COLO829 (cell line): Measurements from ENCODE around the gene P2RX6.
A peak's percentile ranks its signal among the peaks of the same experiment; 100 is the strongest.
"Not testable (repeated sequence)": the region's sequence is repeated elsewhere in the genome, so short reads cannot be mapped to it uniquely, and the experiment has no call there.

Experiments used
- DNase-seq: peaks from one replicate; pipeline ENCODE4 v3.0.0; 2012; ENCODE audit warnings: low spot score

Gene P2RX6

DNA sequence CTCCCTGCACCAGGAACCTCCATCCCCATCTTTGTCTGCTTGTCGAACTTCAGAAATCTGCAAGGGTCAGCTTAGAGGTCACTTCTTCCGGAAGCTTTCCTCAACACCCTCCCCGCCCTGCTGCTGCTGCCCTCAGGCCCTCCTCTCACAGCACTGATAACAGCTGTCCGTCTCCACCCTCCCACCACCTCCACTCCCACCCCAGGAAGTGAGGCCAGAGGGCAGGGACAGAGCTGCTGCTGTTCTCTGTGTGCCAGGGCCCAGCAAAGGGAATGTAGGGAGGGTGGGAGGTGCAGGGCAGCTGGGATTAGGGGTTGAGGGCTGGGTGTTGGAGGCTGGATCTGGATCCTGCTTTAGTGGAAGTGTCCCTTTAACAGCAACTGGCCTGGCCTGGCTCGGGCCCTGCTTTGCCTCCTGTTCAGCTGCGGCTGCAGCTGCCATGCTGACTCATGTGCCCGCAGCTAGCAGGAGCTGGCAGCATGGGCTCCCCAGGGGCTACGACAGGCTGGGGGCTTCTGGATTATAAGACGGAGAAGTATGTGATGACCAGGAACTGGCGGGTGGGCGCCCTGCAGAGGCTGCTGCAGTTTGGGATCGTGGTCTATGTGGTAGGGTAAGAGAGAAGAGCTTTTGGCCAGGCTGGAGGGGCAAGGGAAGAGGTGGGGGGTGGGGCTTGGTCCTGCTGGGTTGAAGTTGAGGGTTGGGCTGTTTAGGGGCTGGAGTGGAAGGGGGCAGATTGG lies at the start of gene P2RX6:
Gene P2RX6, plus strand, starts transcription at position 440 of the 740 bp plus-strand sequence. Its CDS starts 10 bp downstream, at position 450.
- DNase-seq: peak; percentile 92

DNA sequence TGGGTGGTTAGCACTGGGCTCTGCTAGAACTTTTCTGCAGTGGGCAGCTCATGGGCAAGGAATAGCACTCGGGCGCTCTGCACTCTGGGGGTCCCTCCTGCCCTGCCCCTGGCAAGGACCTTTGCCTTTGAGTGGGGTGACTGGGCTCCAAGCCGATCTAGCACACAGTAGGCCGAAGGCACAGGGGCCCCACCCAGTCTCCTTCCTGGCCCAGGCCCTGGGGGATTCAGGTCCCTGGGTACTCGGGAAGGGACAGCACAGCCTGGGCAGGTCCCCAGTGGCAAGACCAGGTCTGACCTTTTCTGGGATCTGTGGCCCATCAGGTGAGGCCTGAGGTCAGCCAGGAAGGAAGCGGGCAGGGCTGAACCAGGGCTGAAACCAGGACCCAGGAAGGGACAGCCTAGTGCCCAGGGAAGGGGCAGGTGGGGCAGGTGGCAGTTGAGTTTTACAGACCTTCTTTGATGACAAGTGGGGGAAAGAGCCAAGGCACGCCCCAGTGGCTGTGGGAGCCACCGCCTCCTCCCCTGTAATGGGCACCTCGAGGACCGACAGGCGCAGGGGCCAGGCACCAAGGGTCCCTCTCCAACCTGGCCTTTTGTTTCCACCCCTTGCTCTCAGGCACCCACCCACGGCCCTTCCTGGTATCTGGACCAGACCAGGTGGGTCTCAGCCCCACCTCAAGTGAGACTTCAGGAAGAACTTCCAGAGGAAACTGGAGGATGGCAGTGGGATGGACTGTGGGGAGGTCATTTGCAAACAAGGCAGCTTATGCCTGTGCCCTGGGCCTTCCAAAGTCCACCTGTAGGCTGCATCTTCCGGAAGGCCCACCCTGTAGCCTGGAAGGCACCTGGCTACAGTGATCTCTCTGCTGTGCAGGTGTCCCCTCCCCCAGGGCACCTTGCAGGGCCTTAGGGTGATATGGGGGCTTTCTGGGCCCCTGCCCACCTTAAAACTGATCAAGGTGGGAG lies 48.8 kb upstream of the P2RX6 start:
- DNase-seq: no peak

DNA sequence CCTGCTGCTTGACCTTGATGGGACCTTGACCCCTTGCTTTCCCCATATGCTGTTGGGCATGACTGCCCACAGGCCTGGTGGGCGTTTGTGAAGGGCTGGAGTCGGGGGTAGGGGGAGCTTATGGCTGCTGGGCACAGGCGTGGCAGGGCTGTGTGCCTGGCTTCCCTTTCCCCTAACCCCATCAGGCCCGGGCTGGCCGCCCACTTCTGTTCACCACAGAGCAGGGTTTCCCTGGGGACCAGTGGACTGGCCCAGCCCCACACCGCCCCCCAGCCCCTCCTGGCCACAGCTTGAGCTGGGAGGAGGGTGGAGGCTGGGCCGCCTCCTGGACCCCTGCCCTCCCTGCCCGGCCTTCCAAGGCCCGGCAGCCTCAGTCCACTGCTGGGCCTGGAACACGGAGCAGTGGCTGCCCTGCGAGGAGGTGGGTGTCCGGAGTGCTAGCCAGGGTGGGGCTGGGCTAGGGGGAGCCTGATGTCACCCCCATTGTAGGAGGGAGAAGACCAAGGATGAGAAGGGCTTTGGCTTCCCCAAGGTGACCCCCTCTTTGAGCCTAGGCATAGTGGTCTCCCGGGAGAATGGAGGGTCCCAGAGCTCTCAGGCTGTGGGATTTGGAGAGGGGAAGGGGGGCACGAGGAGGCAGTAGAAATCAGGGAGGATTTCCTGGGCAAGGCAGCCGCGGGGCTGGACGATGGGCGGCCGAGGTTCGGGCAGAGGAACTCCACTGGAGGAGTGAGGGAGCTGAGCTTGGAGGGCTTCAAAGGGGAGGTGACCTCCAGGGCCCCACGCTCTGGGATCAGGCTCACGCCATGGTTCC lies 47.9 kb upstream of the P2RX6 start, which contains the start of gene AIFM3:
Gene AIFM3, plus strand, starts transcription at position 373 of the 814 bp plus-strand sequence. CDS start 690 bp downstream, outside the sequence.
- no peak for DNase-seq

DNA sequence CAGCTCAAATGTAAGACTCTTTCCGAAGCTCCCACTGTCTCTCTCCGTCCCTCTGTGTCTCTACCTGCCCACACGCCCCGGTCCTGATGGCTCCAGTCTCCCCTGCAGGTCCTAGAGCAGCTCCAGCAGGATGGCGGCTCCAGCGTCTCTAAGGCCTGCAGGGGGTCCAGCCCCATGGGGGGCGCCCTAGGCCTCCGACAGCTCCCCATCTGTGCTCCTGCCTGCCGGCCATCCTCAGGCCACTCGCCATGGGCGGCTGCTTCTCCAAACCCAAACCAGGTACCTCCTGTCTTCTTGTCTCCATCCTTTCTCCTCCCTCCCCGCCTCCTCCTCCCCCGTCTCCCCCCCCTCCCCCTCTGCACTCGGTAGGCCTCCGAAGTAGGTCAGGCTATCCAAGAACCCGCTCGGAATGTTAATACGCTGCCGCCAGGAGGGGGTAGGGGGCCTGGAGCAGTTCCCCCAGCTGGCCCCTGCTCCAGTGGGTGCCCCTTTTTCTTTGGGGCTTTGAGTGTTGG lies 47.2 kb upstream of the P2RX6 start:
- no peak for DNase-seq

DNA sequence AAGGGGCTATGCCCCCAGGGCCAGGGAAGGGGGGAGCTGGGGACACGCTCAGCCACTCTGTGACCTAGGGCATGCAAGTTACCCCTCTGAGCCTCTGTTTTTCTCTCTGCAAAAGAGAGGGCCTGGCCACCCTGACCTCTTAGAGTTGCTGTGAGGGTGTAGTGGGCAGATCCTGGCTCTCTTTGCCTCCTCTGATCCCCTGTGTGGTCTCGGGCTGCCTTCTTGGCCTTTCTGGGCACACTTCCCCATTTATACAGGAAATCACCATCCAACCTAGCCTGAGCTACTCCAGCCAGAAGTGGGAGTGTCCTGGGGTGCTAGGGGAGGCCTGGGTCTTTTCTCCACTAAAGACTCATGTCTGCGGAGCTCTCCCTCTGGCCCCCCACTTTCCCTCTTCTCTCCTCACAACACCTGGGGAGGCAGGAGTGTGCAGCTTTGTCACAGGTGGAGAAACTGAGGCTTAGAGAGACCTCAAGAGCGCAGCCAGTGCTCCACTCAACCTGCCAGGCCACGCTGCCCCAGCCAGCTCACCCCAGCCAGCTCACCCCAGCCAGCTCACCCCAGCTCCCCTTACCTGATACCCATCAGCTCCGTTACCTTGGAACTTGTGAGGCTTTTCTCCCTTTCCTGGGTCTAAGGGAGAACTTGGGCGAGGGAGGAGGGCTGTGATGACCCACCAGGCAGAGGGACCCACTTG lies 46.5 kb upstream of the P2RX6 start:
- DNase-seq: no peak

DNA sequence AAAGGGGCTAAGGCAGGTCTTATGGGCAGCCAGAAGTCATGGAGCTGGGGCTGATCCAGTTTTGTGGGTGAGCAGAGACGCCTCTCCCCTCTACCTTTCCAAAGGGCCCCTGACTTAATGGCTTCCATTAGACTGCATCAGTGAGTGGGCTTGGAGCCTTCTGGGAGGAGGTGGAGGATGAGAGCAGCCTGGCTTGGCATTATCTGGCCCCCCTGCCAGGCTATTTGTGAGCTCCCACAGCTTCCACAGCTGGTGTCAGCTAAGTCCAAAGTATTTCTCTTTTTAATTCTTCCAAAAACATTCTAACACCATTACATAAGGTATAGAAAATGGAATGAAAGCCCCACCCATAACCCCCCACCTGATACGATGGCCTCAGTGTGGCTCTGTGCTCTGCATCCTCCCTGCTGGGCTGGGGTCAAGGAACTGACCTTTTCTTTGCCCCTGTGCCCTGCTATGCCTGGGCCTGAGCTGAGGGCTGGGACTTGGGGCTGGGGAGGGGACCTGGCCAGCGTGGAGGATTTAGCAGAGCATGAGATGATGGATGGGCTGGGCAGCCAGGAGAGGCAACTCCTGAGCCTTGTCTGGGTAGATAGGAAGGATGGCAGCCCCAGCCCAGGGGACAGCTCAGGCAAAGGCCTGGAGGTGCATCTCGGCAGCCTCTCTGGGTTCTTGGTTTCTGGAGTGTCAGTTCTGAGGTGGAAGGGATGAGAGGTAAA lies 43.9 kb upstream of the P2RX6 start:
- DNase-seq: no peak

DNA sequence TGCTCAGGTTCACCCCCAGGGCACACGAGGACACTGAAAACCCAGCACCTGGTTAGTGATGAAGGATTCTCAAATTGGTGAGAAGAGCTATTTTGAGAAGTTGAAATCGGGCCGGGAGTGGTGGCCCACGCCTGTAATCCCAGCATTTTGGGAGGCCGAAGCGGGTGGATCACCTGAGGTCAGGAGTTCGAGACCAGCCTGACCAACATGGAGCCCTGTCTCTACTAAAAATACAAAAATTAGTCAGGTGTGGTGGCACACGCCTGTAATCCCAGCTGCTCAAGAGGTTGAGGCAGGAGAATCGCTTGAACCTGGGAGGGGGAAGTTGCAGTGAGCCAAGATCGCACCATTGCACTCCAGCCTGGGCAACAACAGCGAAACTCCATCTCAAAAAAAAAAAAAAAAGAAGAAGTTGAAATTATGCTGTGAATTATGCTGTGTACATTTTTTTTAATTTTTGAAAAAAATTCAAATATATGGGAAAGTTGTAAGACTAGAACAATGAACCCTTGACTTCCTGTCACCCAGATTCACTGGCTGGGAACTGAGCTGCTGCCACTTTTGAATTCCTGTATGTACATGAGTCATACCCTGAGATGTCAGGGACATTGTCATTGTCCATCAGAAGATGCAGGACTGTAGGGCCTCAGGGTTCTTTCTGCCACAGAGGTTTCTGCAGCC lies 42.8 kb upstream of the P2RX6 start:
- not testable (repeated sequence) for DNase-seq

DNA sequence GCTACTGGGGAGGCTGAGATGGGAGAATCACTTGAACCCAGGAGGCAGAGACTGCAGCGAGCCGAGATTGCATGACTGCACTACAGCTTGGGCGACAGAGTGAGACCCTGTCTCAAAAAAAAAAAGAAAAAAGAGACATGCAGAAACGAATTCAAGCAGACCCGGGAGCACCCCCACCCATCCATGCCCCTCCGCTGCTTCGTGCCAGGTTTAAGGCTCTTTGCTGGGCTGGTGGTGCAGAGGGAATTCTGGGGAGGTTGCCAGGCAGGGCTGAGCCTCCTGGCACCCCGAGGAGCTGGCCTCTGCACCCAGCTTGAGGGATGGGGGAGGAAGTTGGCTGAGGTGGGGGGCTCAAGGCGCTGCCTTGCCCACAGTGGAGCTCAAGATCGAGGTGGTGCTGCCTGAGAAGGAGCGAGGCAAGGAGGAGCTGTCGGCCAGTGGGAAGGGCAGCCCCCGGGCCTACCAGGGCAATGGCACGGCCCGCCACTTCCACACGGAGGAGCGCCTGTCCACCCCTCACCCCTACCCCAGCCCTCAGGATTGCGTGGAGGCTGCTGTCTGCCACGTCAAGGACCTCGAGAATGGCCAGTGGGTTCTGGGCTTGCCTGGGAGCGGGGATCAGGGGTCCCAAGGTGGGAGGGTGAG lies 41.9 kb upstream of the P2RX6 start:
- no peak for DNase-seq

DNA sequence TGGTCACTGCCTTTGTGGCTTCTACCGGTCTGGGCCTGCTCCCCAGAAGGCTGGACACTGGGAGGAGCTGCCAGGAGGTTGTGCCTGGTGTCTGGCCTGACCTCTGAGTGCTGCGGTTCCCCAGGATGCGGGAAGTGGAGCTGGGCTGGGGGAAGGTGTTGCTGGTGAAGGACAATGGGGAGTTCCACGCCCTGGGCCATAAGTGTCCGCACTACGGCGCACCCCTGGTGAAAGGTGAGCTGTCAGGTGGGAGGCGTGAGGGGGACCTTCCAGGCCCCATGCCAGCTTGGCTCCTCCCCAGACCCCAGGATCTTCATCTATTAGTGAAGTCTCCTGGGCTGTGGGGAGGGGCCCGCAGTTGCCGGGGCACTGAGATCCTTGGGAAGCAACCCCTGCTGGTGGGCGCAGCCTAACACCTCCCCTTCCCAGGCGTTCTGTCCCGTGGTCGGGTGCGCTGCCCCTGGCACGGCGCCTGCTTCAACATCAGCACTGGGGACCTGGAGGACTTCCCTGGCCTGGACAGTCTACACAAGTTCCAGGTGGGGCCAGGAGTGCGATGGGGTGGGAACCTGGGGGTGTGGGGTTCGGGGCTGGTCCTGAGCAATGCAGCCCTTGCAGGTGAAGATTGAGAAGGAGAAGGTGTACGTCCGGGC lies 41.2 kb upstream of the P2RX6 start:
- no peak for DNase-seq

DNA sequence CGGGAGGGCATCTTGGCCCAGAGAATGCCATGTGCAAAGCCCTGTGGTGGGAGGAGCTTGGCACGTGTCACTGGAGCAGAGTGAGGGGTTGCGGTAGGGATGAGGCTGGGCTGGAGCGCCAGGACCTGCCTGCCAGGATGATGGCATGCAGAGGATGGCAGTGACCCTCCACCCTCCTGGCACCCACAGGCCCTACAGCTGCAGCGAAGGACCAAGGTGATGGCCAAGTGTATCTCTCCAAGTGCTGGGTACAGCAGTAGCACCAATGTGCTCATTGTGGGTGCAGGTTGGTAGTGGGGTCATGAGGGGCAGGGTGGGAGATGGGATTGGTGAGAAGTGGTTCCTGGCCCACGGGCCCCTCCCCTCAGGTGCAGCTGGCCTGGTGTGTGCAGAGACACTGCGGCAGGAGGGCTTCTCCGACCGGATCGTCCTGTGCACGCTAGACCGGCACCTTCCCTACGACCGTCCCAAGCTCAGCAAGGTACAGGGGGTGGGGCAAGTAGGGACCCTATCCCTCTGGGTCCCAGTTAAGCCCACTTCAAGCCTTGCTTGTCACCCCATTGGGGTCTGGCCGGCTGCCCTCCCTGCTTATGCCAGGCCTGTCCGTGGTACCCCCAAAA lies 40.5 kb upstream of the P2RX6 start:
- no peak for DNase-seq

DNA sequence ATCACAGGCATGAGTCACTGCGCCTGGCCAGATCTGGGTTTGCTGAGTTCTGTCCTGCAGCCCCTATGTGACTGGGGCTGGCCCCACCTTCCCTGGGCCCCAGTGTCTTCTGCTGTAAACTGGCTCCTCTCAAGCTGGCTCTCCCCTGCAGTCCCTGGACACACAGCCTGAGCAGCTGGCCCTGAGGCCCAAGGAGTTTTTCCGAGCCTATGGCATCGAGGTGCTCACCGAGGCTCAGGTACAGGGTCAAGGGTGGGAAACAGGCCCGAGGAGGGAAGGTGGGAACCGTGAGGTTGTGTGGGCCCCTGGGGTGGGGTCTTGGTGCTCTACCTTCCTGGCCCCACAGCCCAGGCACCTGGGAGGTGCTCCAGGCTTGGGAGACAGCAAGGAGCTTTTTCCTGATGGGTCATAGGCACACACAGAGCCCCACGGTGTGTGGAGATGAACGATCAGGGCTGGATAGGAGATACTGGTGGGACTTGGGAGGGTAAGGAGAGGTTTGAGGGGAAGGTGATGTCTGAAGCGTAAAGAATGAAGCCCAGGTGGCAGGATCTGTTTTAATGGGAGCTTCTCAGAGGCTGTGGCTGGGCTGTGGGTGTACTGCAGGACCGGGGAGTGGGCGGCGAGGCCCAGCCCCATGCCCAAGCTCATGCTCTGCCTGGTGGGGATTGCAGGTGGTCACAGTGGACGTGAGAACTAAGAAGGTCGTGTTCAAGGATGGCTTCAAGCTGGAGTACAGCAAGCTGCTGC lies 39.2 kb upstream of the P2RX6 start:
- DNase-seq: no peak

DNA sequence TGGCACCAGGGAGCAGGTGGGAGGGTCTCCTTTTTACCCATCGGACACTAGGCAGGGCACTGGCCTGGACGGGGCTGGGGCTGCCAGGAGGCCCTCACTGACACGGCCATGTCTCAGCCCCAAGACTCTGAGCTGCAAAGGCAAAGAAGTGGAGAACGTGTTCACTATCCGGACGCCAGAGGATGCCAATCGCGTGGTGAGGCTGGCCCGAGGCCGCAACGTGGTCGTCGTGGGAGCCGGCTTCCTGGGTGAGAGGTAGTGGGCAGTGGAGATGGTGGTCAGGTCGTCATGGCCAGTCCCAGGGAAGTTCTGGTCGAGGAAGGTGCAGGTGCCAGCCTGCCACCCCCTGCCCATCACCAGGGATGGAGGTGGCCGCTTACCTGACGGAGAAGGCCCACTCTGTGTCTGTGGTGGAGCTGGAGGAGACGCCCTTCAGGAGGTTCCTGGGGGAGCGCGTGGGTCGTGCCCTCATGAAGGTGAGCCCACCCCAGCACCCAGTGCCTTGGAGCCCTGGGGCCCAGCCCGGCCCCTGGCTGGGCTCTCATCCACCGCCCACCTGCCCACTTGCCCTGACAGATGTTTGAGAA lies 38.6 kb upstream of the P2RX6 start:
- DNase-seq: no peak

DNA sequence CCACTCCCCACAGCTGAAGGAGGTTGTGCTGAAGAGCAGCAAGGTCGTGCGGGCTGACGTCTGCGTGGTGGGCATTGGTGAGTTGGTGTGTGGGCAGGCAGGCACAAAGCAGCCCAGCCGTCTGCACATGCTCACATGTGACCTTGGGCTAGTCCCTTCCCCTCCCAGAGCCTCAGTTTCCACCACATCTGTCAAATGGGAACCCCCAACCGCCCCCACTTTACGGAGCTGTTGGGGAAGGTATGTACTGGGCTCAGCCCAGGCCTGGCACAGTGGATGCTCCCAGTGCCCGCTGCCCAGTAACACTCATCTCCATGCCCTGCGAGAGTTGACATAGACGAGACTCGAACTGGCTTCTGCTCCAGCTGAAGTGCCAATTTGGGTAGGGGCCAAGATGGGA lies 37.9 kb upstream of the P2RX6 start:
- DNase-seq: no peak

DNA sequence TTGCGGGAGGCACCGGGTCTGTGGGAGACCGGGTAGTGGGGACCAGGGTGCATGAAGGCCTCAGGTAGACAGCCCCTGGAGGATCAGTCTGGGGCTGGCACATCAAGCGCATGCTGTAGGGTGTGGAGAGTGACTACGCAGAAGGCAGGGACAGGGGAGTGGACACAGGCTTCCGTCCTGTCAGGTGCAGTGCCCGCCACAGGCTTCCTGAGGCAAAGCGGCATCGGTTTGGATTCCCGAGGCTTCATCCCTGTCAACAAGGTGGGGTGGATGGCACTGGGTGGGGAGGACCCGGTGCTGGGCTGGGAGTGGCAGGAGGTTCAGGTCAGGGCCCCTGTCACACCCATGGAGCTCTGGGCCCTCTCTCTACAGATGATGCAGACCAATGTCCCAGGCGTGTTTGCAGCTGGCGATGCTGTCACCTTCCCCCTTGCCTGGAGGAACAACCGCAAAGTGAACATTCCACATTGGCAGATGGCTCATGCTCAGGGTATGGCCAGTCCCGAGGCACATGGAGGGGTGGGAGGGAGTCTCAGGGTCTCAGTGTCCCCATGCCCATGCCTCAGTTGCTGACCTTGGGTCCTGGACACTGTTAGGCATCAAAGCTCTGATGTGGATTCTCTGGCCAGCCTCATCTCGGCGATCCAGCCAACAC lies 37.3 kb upstream of the P2RX6 start:
- no peak for DNase-seq

DNA sequence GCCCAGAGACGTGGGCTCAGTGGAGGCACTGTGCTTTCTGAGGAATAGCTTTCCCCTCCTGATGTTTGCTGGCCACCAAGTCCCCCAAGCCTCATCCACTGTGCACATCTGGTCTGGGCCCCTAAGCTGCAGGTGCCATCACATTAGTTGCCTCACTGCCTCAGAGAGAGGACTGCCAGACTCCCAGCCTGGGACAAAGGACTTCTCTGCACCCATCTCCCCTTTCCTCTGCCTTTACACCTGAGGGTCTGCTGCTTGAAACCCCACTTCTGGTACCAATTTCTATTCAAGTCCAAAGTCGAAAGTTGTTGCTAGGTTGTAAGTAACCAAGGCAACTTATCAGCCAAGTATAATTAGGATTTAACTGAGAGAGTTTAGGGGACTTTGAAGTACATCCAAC lies 36.5 kb upstream of the P2RX6 start:
- no peak for DNase-seq

DNA sequence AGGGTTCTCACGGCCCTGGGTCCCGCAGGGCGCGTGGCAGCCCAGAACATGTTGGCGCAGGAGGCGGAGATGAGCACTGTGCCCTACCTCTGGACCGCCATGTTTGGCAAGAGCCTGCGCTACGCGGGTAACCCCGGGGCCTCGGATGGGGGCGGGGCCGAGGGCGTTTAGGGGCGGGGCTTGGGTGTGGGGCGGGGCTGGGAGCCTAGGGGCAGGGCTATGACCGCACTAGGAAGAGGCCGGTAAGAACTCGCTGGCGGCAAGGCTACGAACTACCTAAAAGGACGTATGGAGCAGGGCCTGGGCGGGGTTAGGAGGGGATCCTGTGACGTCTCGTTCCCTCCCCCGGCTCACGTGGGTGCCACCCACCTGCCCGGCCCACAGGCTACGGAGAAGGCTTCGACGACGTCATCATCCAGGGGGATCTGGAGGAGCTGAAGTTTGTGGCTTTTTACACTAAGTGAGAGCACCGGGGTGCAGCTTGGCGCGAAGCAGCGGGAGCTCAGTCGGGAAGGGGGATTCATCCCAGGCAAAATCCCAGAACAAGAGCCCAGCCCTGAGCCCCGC lies 35.6 kb upstream of the P2RX6 start:
- DNase-seq: peak; percentile 83
